Measurements from ENCODE around the gene NQO2.
"Not testable (repeated sequence)": the region's sequence is repeated elsewhere in the genome, so short reads cannot be mapped to it uniquely, and the experiment has no call there.

DNA sequence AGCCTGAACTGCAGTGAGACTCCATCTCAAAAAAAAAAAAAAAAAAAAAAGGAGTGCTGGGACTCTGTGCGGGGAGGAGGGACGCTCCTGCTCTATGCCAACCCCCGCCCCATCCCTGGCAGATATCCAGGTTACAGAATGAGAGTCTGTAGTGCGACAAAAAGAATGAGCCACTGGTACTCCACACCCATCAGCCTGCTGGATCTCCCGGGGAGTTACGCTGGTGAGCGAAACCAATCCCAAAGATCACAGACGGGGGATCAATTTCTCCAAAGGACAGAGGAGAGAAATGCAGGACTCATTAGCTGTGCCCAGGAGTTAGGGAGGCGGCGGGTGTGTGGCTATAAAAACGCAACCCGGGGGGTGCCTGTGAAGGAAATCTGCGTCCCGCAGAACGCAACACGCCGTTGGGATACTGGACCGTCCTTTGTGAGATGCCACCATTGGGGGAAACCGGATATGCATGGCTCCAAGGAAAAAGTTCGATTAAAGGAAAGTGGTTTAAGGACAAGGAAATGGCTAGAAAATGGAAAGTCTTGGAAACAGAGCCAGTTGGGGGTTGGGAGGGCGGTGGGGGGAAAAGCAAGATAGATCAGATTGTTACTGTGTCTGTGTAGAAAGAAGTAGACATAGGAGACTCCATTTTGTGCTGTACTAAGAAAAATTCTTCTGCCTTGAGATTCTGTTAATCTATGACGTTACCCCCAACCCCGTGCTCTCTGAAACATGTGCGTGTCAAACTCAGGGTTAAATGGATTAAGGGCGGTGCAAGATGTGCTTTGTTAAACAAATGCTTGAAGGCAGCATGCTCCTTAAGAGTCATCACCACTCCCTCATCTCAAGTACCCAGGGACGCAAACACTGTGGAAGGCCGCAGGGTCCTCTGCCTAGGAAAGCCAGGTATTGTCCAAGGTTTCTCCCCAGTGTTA is 54.8 kb downstream of the NQO2 start:
- TF ChIP-seq, protein P1, sequence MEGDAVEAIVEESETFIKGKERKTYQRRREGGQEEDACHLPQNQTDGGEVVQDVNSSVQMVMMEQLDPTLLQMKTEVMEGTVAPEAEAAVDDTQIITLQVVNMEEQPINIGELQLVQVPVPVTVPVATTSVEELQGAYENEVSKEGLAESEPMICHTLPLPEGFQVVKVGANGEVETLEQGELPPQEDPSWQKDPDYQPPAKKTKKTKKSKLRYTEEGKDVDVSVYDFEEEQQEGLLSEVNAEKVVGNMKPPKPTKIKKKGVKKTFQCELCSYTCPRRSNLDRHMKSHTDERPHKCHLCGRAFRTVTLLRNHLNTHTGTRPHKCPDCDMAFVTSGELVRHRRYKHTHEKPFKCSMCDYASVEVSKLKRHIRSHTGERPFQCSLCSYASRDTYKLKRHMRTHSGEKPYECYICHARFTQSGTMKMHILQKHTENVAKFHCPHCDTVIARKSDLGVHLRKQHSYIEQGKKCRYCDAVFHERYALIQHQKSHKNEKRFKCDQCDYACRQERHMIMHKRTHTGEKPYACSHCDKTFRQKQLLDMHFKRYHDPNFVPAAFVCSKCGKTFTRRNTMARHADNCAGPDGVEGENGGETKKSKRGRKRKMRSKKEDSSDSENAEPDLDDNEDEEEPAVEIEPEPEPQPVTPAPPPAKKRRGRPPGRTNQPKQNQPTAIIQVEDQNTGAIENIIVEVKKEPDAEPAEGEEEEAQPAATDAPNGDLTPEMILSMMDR (IDR thresholded peaks at IDR 0.05; ENCODE audit: poor library complexity): not testable (repeated sequence)
- TF ChIP-seq EZH2 (IDR thresholded peaks at IDR 0.05; ENCODE audit: borderline replicate concordance); EZH2phosphoT487 (IDR thresholded peaks at IDR 0.05; ENCODE audit: low read depth, severe bottlenecking, unreplicated experiment): not testable (repeated sequence)

All from hepatocyte (in vitro differentiated cells).